Left cardiac atrium (tissue), 4 donors: ENCODE data around the gene SUPT4H1. TPM values are rescaled to one million over a fixed set of nuclear protein-coding genes. Genes with fewer than 3 reads are reported as not detected.

Source experiments
- ATAC-seq, 2 donors: fragments of 200-7000 bp; cut with Tn5 transposase; one replicate each; pipeline ENCODE4 v1.9.1; 2020; ENCODE audit warnings: mild to moderate bottlenecking in 2 of 2, moderate library complexity in 2 of 2
- DNase-seq: peaks from one replicate; pipeline ENCODE4 v3.0.0-alpha.2; 2020
- intact Hi-C, 2 donors: fragments of 100-400 bp; cut with DNase I; formaldehyde crosslinking; loops; one replicate each; pipeline versions ENCODE4 v1.14.1 to v1.15.1; 2022 to 2023
- microRNA-seq, 2 donors: library from miRNA; unstranded; fragments of <30 nt; microRNA quantifications; one replicate each; pipeline ENCODE4 v1.2.0, GENCODE V29; 2020
- total RNA-seq, 2 donors: library from RNA; stranded (reverse); fragmentation: NEBNext Ultra II Directional; extraction: Animal tissue kit (Norgen Biotek cat#: 25700); gene quantifications; one replicate each; pipeline ENCODE4 v1.2.1, GENCODE V29; 2021
- donor health status: DM: no; HTN: yes; CAD: no.
- donor health status: DM: no; HTN: yes; CAD: no; lungs with severe emphysema.
- donor health status: DM: yes; HTN: yes; CAD: no.
- donor health status: Dilated cardiomyopathy.

The SUPT4H1 gene
- total RNA-seq, 2 donors from 2014 or later: 49.4 to 60.6 TPM

GRCh38 chr17:58302919-58303585, 48.9 kb downstream of the SUPT4H1 start:
- ATAC-seq: no peak
- intact Hi-C loops: no loop called here

GRCh38 chr17:58302171-58302918, 49.7 kb downstream of the SUPT4H1 start:
- peak; percentile 12 for DNase-seq
- ATAC-seq: no peak
- intact Hi-C loops: no loop called here

More at GRCh38 chr17:58302919-58303585, 48.9 kb downstream of the SUPT4H1 start:
- peak; percentile 7 for DNase-seq

GRCh38 chr17:58301504-58302150, 50.4 kb downstream of the SUPT4H1 start:
- DNase-seq (peak; percentile 13), ATAC-seq (no peak)
- intact Hi-C loops: no loop called here

GRCh38 chr17:58300336-58300735, 51.7 kb downstream of the SUPT4H1 start:
- ATAC-seq (no peak), DNase-seq (no peak)
- intact Hi-C loops: no loop called here

Small RNA genes within 50 kb of the gene (microRNA-seq; reads per million reads assigned to microRNA genes)
- gene MIR4736: 0 reads per million in 2 donors

Other genes starting within 250 kb of the SUPT4H1 start
- gene OR4D1, start 203.8 kb downstream of the SUPT4H1 start, total RNA-seq: not detected
- gene OR4D2, start 185.2 kb downstream of the SUPT4H1 start, total RNA-seq: not detected
- not detected for gene EPX, start 159.5 kb downstream of the SUPT4H1 start, total RNA-seq
- 1 to 10 TPM; 4.5 to 9.0 TPM for gene MKS1, start 132.9 kb downstream of the SUPT4H1 start, total RNA-seq
- not detected for gene LPO, start 113.6 kb downstream of the SUPT4H1 start, total RNA-seq
- under 1 TPM; 0.24 to 0.32 TPM for gene MPO, start 71.3 kb downstream of the SUPT4H1 start, total RNA-seq
- gene TSPOAP1, start 23.4 kb downstream of the SUPT4H1 start, total RNA-seq: 1 to 10 TPM; 8.8 to 9.0 TPM
- 1 to 10 TPM; 4.0 to 4.7 TPM for gene RNF43, start 65.3 kb upstream of the SUPT4H1 start, total RNA-seq
- under 1 TPM; 0.06 to 0.10 TPM for gene HSF5, start 136.2 kb upstream of the SUPT4H1 start, total RNA-seq
- gene MTMR4, start 162.4 kb upstream of the SUPT4H1 start, total RNA-seq: 10 to 100 TPM; 11.6 to 17.4 TPM